Measurements from ENCODE around the gene GRK2.
"Not testable (repeated sequence)": the region's sequence is repeated elsewhere in the genome, so short reads cannot be mapped to it uniquely, and the experiment has no call there.

GRK2 gene

GRCh38 chr11:67266449-67267187, at the start of gene GRK2:
Gene GRK2, plus strand, starts transcription at chr11:67266473. Its CDS starts 227 bp downstream, at chr11:67266700.
- DNase-seq: peak; percentile 23

GRCh38 chr11:67227726-67228125, 38.5 kb upstream of the GRK2 start:
- no peak for DNase-seq

- no peak for DNase-seq
Observed at GRCh38 chr11:67230406-67230805, 35.9 kb upstream of the GRK2 start.

DNA sequence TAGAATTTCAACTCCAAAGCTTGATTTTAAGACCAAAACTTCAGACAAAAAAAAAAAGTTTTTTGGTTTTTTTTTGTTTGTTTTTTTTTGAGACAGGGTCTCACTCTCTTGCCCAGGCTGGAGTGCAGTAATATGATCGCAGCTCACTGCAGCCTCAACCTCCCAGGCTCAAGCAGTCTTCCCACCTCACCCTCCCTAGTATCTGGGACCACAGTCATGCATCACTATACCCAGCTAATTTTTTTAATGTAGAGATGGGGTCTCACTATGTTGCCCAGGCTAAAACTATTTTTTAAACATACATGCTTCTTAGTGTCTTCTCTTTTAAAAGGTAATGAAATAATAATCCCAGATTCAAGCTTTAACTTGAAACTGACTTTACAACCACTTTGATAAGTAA, 35.4 kb upstream of the GRK2 start:
- no peak for DNase-seq

DNA sequence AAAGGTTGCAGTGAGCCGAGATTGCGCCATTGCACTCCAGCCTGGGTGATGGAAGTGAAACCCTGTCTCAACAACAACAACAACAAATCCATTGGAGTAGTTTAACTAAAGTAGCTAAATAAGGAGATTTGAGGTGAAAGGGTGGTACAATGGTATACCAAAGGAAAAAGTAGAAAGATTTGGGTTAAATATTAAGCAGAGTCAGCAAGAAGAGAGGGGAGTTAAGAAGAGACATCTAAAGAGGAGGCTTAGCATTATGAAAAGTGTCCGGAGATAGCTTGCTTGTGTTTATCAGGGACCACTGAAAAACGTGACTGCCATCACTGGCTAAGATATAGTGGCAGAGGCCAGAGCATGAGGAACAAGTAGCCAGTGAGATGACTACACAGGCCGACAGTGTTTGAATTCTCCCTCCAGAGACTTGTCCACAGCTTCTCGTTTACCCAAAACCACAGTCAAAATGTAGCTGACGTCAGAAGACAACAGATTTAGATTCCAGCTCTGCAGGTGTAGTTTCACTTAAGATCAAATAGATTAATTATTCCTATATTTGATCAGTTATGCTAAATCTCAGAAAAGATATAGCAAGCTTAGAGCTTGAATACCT, 32.6 kb upstream of the GRK2 start:
- DNase-seq: no peak

- not testable (repeated sequence) for DNase-seq
Observed at GRCh38 chr11:67234571-67234970, 31.7 kb upstream of the GRK2 start.

DNA sequence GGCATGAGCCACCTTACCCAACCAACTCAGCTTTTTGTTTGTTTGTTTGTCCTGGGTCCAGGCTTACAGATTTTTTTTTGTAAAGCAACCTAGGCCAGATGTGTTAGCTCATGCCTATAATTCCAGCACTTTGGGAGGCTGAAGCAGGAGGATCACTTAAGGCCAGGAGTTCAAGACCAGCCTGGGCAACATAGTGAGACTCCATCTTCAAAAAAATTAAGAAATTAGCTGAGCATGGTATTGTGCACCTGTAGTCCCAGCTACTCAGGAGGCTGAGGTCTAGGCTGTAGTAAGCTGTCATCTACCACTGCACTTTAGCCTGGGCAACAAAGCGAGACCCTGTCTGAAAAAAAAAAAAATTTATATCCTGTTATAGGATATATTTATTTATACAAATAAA, 28.7 kb upstream of the GRK2 start:
- DNase-seq: no peak

DNA sequence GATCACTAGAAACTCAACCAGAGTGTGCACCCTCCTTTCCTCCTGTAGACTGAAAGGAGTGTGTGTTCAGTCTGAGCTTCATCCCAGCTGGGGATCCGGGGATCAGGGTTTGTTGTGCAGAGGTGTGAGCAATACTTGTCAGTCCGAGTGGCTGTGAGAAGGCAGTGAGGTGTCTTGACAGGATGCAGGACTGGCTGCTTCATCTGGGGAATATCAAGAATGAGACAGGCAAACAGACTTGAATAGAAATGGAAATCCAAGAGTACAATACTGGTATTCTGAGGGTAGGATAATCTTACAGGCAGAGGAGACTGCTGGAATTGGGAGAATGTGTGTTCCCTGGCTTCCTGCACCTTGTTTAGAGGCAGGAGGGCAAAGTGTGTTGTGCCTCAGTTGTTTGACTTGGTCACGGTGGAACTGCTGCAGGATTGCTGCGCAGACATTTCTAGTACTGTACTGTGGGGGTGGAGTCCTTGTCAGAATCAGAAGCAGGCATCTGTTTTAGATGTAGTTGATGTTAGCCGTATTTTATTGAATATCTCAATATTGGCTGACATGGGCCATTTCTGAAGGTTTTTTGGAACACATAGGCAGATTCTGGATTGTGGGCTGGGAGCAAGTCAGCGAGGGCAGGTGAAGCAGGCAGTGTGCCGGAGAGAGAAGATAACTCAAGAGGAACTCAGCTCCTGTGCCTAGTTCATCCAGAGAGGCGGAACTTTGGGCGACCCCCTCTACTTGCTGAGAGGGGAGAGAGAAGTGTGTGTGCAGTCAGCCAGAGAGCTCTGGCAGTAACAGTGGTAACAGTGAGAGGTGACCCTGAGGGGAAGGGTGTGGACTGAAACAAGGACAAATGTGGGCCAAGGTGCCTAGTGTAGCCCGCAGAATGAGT, 27.1 kb upstream of the GRK2 start:
- DNase-seq: no peak

- peak; percentile 99 for DNase-seq
Observed at GRCh38 chr11:67239783-67240575, 26.3 kb upstream of the GRK2 start.

- DNase-seq: peak; percentile 40
Observed at GRCh38 chr11:67240576-67241389, 25.5 kb upstream of the GRK2 start.

- no peak for DNase-seq
Observed at GRCh38 chr11:67242548-67242947, 23.7 kb upstream of the GRK2 start.

DNA sequence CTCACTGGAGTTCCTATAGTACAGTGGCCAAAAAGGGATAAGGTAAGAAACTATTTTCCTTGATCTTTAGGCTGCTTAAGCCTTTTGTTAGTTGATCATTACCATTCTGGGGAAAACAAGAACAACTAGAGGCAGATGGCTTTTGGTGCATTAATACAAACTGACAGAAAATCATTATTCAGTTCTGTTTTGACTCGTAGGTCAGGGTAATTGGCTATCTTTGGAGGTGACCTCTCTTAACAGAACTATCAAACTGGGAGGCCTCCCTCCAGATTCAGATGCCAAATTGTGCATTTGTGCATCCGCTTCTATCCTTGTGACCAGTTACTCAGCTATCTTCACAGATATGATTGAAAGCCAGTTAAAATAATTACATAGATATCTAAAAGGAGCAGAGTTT, 23.2 kb upstream of the GRK2 start:
- peak; percentile 18 for DNase-seq

DNA sequence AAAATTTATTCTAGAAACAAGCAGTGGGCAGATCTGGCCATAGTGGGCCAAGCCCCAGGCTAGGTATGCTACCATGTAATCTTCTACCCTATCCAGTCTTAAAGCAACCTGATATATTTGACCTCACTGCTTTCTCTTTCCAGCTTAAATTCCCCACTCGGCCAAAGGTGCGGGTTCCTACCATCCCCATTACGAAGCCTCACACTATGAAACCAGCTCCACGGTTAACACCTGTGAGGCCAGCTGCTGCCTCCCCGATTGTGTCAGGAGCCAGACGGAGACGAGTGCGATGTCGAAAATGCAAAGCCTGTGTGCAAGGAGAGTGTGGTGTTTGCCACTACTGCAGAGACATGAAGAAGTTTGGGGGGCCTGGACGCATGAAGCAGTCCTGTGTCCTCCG, 21.2 kb upstream of the GRK2 start:
- no peak for DNase-seq

- DNase-seq: no peak
Observed at GRCh38 chr11:67247946-67248550, 18.2 kb upstream of the GRK2 start.

DNA sequence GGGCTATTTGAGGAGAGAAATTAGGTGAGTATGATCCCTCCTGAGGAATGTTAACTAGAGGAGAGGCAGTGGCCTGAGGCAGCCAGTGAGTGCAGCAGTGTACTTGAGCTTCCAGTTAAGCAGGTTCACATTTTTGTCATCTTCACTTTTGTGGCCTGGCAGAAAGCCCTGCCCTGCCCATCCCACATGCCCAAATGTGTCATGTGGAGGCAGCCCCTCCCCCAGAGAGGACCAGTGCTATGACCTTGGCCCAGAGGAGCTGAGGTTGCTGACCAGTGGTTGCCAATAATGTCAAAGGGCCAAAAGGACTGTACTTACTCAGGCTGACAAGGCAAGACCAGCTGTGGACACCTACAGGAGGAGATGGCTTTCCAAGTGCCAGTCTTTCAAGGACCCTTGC, 17.6 kb upstream of the GRK2 start:
- no peak for DNase-seq

GRCh38 chr11:67250059-67251043, 15.9 kb upstream of the GRK2 start:
- DNase-seq: no peak

DNA sequence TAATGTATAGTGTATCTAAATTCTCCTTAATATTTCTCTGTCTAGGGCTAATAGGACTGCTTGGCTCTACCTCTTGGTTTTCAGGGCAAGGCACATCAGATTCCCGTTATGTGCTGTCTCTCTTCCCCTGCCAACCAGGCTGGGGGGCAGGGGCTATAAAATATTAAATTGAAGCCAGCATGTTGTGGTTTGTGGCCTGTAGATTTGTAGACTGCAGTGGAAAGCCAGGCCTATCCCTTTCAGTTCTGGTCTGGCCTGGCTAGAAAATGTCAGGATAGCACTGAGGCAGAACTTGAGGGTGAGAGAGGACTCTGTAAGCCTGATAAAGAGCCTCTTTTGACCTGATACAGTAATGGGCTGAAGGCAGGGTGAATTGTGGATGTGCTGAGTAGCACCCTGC, 14.4 kb upstream of the GRK2 start:
- no peak for DNase-seq

- peak; percentile 31 for DNase-seq
Observed at GRCh38 chr11:67252831-67253239, 13.4 kb upstream of the GRK2 start.

- no peak for DNase-seq
Observed at GRCh38 chr11:67253872-67254624, 12.2 kb upstream of the GRK2 start.
